22Rv1 (cell line): Measurements from ENCODE around the gene PLCB1.

ENCODE experiments used
- ZFX ChIP-seq: fragments of 450-650 bp; IDR thresholded peaks from 2 replicates; pipeline ENCODE4 v1.6.1; 2017; ENCODE audit warnings: antibody characterized with exemption, borderline replicate concordance
- TF ChIP-seq, protein P1 (sequence below): fragments of 450-650 bp; IDR thresholded peaks from 2 replicates; pipeline ENCODE4 v1.5.1; 2017; ENCODE audit warnings: mild to moderate bottlenecking

DNA sequence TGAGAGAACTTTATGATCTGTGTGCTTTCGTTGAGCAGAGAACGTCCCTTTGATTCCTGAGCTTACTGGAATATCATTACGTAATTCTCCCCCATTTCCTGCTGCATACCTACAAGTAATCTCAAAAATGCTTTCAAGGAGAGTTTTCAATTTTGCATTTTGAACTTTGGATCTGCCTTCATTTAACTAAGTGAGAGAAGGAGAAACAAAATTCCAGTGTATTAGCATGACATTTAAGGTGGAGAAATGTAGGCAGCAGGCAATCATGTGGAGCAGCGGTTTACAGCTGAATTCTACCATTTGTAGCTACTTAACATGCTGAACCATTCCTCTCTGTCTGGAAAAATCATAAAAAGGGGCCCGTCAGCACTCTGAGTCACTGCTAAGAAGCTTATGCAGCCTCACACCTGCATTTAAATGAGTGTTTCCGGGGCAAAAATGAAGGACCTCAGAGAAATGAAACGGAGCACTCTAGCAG is 451.5 kb downstream of the PLCB1 start:
- TF ChIP-seq, protein P1, sequence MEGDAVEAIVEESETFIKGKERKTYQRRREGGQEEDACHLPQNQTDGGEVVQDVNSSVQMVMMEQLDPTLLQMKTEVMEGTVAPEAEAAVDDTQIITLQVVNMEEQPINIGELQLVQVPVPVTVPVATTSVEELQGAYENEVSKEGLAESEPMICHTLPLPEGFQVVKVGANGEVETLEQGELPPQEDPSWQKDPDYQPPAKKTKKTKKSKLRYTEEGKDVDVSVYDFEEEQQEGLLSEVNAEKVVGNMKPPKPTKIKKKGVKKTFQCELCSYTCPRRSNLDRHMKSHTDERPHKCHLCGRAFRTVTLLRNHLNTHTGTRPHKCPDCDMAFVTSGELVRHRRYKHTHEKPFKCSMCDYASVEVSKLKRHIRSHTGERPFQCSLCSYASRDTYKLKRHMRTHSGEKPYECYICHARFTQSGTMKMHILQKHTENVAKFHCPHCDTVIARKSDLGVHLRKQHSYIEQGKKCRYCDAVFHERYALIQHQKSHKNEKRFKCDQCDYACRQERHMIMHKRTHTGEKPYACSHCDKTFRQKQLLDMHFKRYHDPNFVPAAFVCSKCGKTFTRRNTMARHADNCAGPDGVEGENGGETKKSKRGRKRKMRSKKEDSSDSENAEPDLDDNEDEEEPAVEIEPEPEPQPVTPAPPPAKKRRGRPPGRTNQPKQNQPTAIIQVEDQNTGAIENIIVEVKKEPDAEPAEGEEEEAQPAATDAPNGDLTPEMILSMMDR, result no peak
- no peak for TF ChIP-seq ZFX
